Measurements from ENCODE around the gene PRRG2.

PRRG2 gene

GRCh38 chr19:49635530-49636232, 54.6 kb downstream of the PRRG2 start:
- Histone ChIP-seq H3K36me3 (ENCODE audit: control insufficient read depth in 2 of 2, insufficient read depth in 1 of 2, low read length in 2 of 2) (no peaks in the 10 kb centered on the region; a peak in 1 of 3 replicates), H3K4me1 (ENCODE audit: control insufficient read depth, insufficient read depth, low read length) (peaks cover 20% of the 10 kb centered on the region), H3K27ac (ENCODE audit: extremely low read depth, low read depth, low read length) (no peak overlapping the region), H3K4me3 (ENCODE audit: low read depth, low read length) (no peak overlapping the region), H3K9me3 (ENCODE audit: control insufficient read depth, insufficient read depth, low read depth, low read length) (no peaks in the 10 kb centered on the region)
- TF ChIP-seq ZNF449 (tag by site-specific recombination; IDR thresholded peaks at IDR 0.05) (no peak), ZNF529 (tag by site-specific recombination; IDR thresholded peaks at IDR 0.05; ENCODE audit: insufficient replicate concordance) (no peak), SCRT2 (tag by site-specific recombination; IDR thresholded peaks at IDR 0.05) (no peak), ZNF560 (tag by site-specific recombination; IDR thresholded peaks at IDR 0.05; ENCODE audit: borderline replicate concordance) (no peak), INSM2 (tag by site-specific recombination; IDR thresholded peaks at IDR 0.05) (no peak), ZNF335 (tag by site-specific recombination; conservative IDR thresholded peaks at IDR 0.05) (no peak), ZNF518A (tag by site-specific recombination; conservative IDR thresholded peaks at IDR 0.05; ENCODE audit: low read depth) (no peak), ZNF175 (tag by site-specific recombination; IDR thresholded peaks at IDR 0.05) (no peak), ELK4 (IDR thresholded peaks at IDR 0.05; ENCODE audit: borderline replicate concordance, low read depth, low read length) (no peak), ZNF670 (tag by site-specific recombination; IDR thresholded peaks at IDR 0.05; ENCODE audit: low read depth) (no peak), SALL2 (tag by site-specific recombination; IDR thresholded peaks at IDR 0.05; ENCODE audit: borderline replicate concordance) (no peak), TCF7L2 (IDR thresholded peaks at IDR 0.05; ENCODE audit: borderline replicate concordance, low read depth, low read length) (no peak), ZNF423 (tag by site-specific recombination; IDR thresholded peaks at IDR 0.05) (no peak), ZNF366 (tag by site-specific recombination; conservative IDR thresholded peaks at IDR 0.05) (no peak)
- ChIA-PET CTCF (interaction anchor here (0.6 kb wide), 1 partner anchor 45 kb away, joined by 3 read pairs; no protein-coding TSS in a partner anchor), POLR2A (interaction anchor here (2.0 kb wide), 1 partner anchor 42 kb away, joined by 8 read pairs; no protein-coding TSS in a partner anchor)

All from HEK293 (cell line).